IMR-90 (cell line): ENCODE measurements around the gene PHAF1. TPM values are rescaled to one million over a fixed set of nuclear protein-coding genes. Genes with fewer than 3 reads are reported as not detected.

ENCODE experiments used
- ATAC-seq: fragments of 200-7000 bp; cut with Tn5 transposase; 2 replicates; pipeline ENCODE4 v1.9.1; 2020; ENCODE audit warnings: low read depth, mild to moderate bottlenecking, moderate library complexity
- BruUV-seq: library from RNA; stranded (reverse); fragments of 400-500 nt; replicated peaks from 2 replicates; lab custom pipeline; 2021; lab: Mats Ljungman, UMichigan
- CTCF ChIA-PET: fragments of 300-600 bp; formaldehyde crosslinking; extraction: SDS; loops from one replicate; lab custom pipeline; 2021; ENCODE audit warnings: antibody characterized with exemption; lab: Yijun Ruan, JAX
- POLR2A ChIA-PET: fragments of 300-600 bp; sonication (Branson Sonifier 250); formaldehyde crosslinking; loops from one replicate; lab custom pipeline; 2022; ENCODE audit warnings: antibody characterized with exemption; ENCODE audit not compliant: unreplicated experiment; lab: Charles Lee
- DNase-seq: peaks from one replicate; pipeline ENCODE4 v3.0.0; 2013
- H2AFZ ChIP-seq: replicated peaks from 2 replicates; pipeline ENCODE3; 2013; ENCODE audit warnings: low read length, mild to moderate bottlenecking; ENCODE audit not compliant: poor library complexity
- H2AK5ac ChIP-seq: 2 replicates; pipeline ENCODE4 v1.6.1; 2013; ENCODE audit warnings: low read depth, low read length, inconsistent platforms
- H2AK9ac ChIP-seq: replicated peaks from 2 replicates; pipeline ENCODE3; 2013; ENCODE audit warnings: mild to moderate bottlenecking, low read depth, low read length, moderate library complexity; ENCODE audit not compliant: poor library complexity
- H2BK120ac ChIP-seq: 2 replicates; pipeline ENCODE4 v1.6.1; 2013; ENCODE audit warnings: low read depth, low read length, inconsistent platforms
- H2BK15ac ChIP-seq: 3 replicates; pipeline ENCODE4 v1.6.1; 2013; ENCODE audit warnings: low read depth, low read length, inconsistent platforms
- H2BK20ac ChIP-seq: 2 replicates; pipeline ENCODE4 v1.6.1; 2013; ENCODE audit warnings: low read depth, mild to moderate bottlenecking, inconsistent platforms, low read length, moderate library complexity
- H2BK5ac ChIP-seq: 2 replicates; pipeline ENCODE4 v1.6.1; 2013; ENCODE audit warnings: mild to moderate bottlenecking, low read depth, low read length, inconsistent platforms; ENCODE audit not compliant: poor library complexity, severe bottlenecking
- H3K14ac ChIP-seq: replicated peaks from 2 replicates; pipeline ENCODE4 v1.6.1; 2013; ENCODE audit warnings: low read depth, low read length, inconsistent platforms
- H3K18ac ChIP-seq: 2 replicates; pipeline ENCODE4 v1.6.1; 2013; ENCODE audit warnings: low read depth, low read length, control low read depth
- H3K23ac ChIP-seq: 2 replicates; pipeline ENCODE4 v1.6.1; 2013; ENCODE audit warnings: low read depth, low read length, inconsistent platforms
- H3K27ac ChIP-seq: 2 replicates; pipeline ENCODE4 v1.5.1; 2013; ENCODE audit warnings: mild to moderate bottlenecking, control low read depth, low read length; ENCODE audit not compliant: insufficient read depth
- H3K27me3 ChIP-seq: 2 replicates; pipeline ENCODE4 v1.6.1; 2013; ENCODE audit warnings: low read length; ENCODE audit not compliant: control insufficient read depth, insufficient read depth
- H3K36me3 ChIP-seq: 2 replicates; pipeline ENCODE4 v1.6.1; 2013; ENCODE audit warnings: low read length, mixed read lengths; ENCODE audit not compliant: control insufficient read depth, insufficient read depth
- H3K4ac ChIP-seq: 2 replicates; pipeline ENCODE4 v1.6.1; 2013; ENCODE audit warnings: low read depth, low read length, inconsistent platforms
- H3K4me1 ChIP-seq: 2 replicates; pipeline ENCODE4 v1.6.1; 2013; ENCODE audit warnings: low read length, mixed read lengths; ENCODE audit not compliant: control insufficient read depth, insufficient read depth
- H3K4me2 ChIP-seq: 2 replicates; pipeline ENCODE4 v1.6.1; 2013; ENCODE audit warnings: low read depth, mild to moderate bottlenecking, control low read depth, low read length, moderate library complexity
- H3K4me3 ChIP-seq: 2 replicates; pipeline ENCODE4 v1.5.1; 2013; ENCODE audit warnings: low read depth, mild to moderate bottlenecking, control low read depth, low read length, moderate library complexity; ENCODE audit not compliant: insufficient read depth
- H3K56ac ChIP-seq: 2 replicates; pipeline ENCODE4 v1.6.1; 2013; ENCODE audit warnings: low read length, inconsistent platforms; ENCODE audit not compliant: insufficient read depth; ENCODE audit errors: extremely low read depth
- H3K79me1 ChIP-seq, 2 experiments: 2 replicates each; pipeline ENCODE4 v1.6.1; 2013; ENCODE audit warnings: low read length in 2 of 2, inconsistent platforms in 1 of 2, low read depth in 1 of 2
- H3K9ac ChIP-seq: 2 replicates; pipeline ENCODE4 v1.6.1; 2013; ENCODE audit warnings: low read depth, low read length, control low read depth
- H3K9me1 ChIP-seq: 2 replicates; pipeline ENCODE4 v1.6.1; 2013; ENCODE audit warnings: low read length, inconsistent platforms; ENCODE audit not compliant: insufficient read depth
- H3K9me3 ChIP-seq: 2 replicates; pipeline ENCODE4 v1.6.1; 2013; ENCODE audit warnings: low read length; ENCODE audit not compliant: control insufficient read depth, insufficient read depth
- H4K20me1 ChIP-seq: 2 replicates; pipeline ENCODE4 v1.6.1; 2013; ENCODE audit warnings: low read length, inconsistent platforms; ENCODE audit not compliant: insufficient read depth
- H4K5ac ChIP-seq: 2 replicates; pipeline ENCODE4 v1.6.1; 2013; ENCODE audit warnings: mild to moderate bottlenecking, low read depth, low read length, control low read depth
- H4K8ac ChIP-seq, 2 experiments: 2 replicates each; pipeline ENCODE4 v1.6.1; 2013; ENCODE audit warnings: low read depth in 2 of 2, low read length in 2 of 2, control low read depth in 1 of 2, inconsistent platforms in 1 of 2
- H4K91ac ChIP-seq: 2 replicates; pipeline ENCODE4 v1.6.1; 2013; ENCODE audit warnings: low read depth, low read length, inconsistent platforms; ENCODE audit not compliant: insufficient read depth
- BHLHE40 ChIP-seq: fragments of 150-350 bp; IDR thresholded peaks from 2 replicates; pipeline ENCODE4 v1.6.1; 2016; ENCODE audit warnings: mild to moderate bottlenecking, low read depth, low read length
- CEBPB ChIP-seq: IDR thresholded peaks from 2 replicates; pipeline ENCODE4 v1.6.1; 2012; ENCODE audit warnings: low read depth, low read length, improper control_type of control experiment
- CHD1 ChIP-seq: IDR thresholded peaks from 2 replicates; pipeline ENCODE4 v1.6.1; 2012; ENCODE audit warnings: low read depth, low read length, improper control_type of control experiment
- FOS ChIP-seq: fragments of 150-350 bp; IDR thresholded peaks from 2 replicates; pipeline ENCODE4 v1.6.1; 2016; ENCODE audit warnings: low read depth, low read length
- MAFK ChIP-seq: IDR thresholded peaks from 2 replicates; pipeline ENCODE4 v1.6.1; 2012; ENCODE audit warnings: low read depth, low read length, improper control_type of control experiment
- MAZ ChIP-seq: IDR thresholded peaks from 2 replicates; pipeline ENCODE4 v1.6.1; 2012; ENCODE audit warnings: low read depth, mild to moderate bottlenecking, low read length, improper control_type of control experiment, moderate library complexity, borderline replicate concordance
- MXI1 ChIP-seq: IDR thresholded peaks from 2 replicates; pipeline ENCODE4 v1.6.1; 2012; ENCODE audit warnings: low read depth, mild to moderate bottlenecking, low read length, moderate library complexity, borderline replicate concordance
- NFE2L2 ChIP-seq: fragments of 150-350 bp; IDR thresholded peaks from 2 replicates; pipeline ENCODE4 v1.6.1; 2016; ENCODE audit warnings: low read depth, mild to moderate bottlenecking, low read length
- POLR2A ChIP-seq: IDR thresholded peaks from 2 replicates; pipeline ENCODE4 v1.6.1; 2012; ENCODE audit warnings: mild to moderate bottlenecking, low read depth, low read length
- RAD21 ChIP-seq: IDR thresholded peaks from 2 replicates; pipeline ENCODE4 v1.6.1; 2012; ENCODE audit warnings: low read length, improper control_type of control experiment
- RCOR1 ChIP-seq: IDR thresholded peaks from 2 replicates; pipeline ENCODE4 v1.6.1; 2012; ENCODE audit warnings: mild to moderate bottlenecking, low read length, improper control_type of control experiment; ENCODE audit not compliant: insufficient replicate concordance
- RFX5 ChIP-seq: IDR thresholded peaks from 2 replicates; pipeline ENCODE4 v1.8.0; 2012; ENCODE audit warnings: low read depth, mild to moderate bottlenecking, low read length, moderate library complexity
- SMC3 ChIP-seq: fragments of 150-350 bp; IDR thresholded peaks from 2 replicates; pipeline ENCODE4 v1.6.1; 2016; ENCODE audit warnings: low read depth, mild to moderate bottlenecking, antibody characterized with exemption, low read length, moderate library complexity
- WGBS, 2 experiments: methylation state at CpG; one replicate each; pipeline versions ENCODE4 v1.1.5 to v1.1.7; 2013; ENCODE audit warnings: missing lambda C conversion rate in 2 of 2; ENCODE audit not compliant: insufficient read length in 1 of 2; ENCODE audit errors: extremely low coverage in 2 of 2; 5-methylcytosine and 5-hydroxymethylcytosine counted together
- dilution Hi-C: fragments of 300-500 bp; cut with HindIII; formaldehyde crosslinking; loops from one replicate; pipeline ENCODE4 v1.14.3; 2018; ENCODE audit warnings: low sequenced_read_pairs; ENCODE audit not compliant: unreplicated experiment
- in situ Hi-C: fragments of 300-500 bp; cut with MboI; formaldehyde crosslinking; loops from 3 replicates; pipeline ENCODE4 v1.14.3; 2019; ENCODE audit warnings: low sequenced_read_pairs, inconsistent platforms, mixed read lengths
- intact Hi-C: fragments of 100-400 bp; cut with micrococcal nuclease; formaldehyde crosslinking; loops from 2 replicates; pipeline ENCODE4 v1.10.0; 2022
- polyA plus RNA-seq, 3 experiments: library from polyadenylated mRNA; depleted of rRNA; stranded (reverse); fragments of >200 nt; gene quantifications; 2 replicates each; pipeline ENCODE4 v1.2.3, GENCODE V29; 2012; ENCODE audit warnings: low replicate concordance in 1 of 3
- total RNA-seq: library from RNA; depleted of rRNA; stranded (reverse); fragments of >200 nt; gene quantifications from 2 replicates; pipeline ENCODE4 v1.2.3, GENCODE V29; 2012
- TF ChIP-seq, protein P1 (sequence below): fragments of 150-350 bp; IDR thresholded peaks from 2 replicates; pipeline ENCODE4 v1.6.1; 2016; ENCODE audit warnings: low read depth, mild to moderate bottlenecking, low read length, moderate library complexity, borderline replicate concordance
- TF ChIP-seq, protein P2 (sequence below): conservative IDR thresholded peaks from 2 replicates; pipeline ENCODE4 v1.5.1; 2012; ENCODE audit warnings: mild to moderate bottlenecking, low read depth, low read length, improper control_type of control experiment
- TF ChIP-seq, protein P3 (sequence below): fragments of 150-350 bp; IDR thresholded peaks from 2 replicates; pipeline ENCODE4 v1.6.1; 2017; ENCODE audit warnings: mild to moderate bottlenecking, antibody characterized with exemption, low read length, low read depth

Gene PHAF1
- total and polyA plus RNA-seq, 2 of the 4 experiments (the other 2 are of a cell fraction): 14.0 to 19.8 TPM

DNA sequence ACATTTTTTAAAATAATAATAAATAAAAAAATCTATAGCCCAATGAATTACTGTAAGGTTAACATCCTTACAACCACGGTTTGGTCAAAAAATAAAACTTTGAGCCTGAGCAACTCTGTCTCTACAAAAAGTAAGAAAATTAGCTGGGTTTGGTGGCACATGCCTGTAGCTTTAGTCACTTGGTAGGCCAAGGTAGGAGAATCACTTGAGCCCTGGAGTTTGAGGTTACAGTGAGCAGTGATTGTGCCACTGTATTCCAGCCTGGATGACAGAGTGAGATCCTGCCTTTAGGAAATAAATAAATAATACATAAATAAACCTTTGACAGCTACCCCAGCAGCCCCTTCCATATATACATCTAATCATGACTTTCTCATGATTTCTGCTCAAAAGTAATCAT, 26.9 kb upstream of the PHAF1 start:
- no peak overlapping the region for H3K14ac ChIP-seq
- BruUV-seq: no TSS peak
- ChIA-PET CTCF (interaction anchor here (1.5 kb wide), 1 partner anchor 18 kb away, joined by 5 read pairs; no protein-coding TSS in a partner anchor), POLR2A (no interaction called here)
- peak; percentile 22 for DNase-seq
- no peak overlapping the region for H4K91ac ChIP-seq
- no peak overlapping the region for H3K18ac ChIP-seq
- no peak overlapping the region for H2AK9ac ChIP-seq
- no peak overlapping the region for H2BK5ac ChIP-seq
- H3K9me1 ChIP-seq: peaks cover 11% of the 10 kb centered on the region; the same call in 1 of the 2 replicates
- H3K36me3 ChIP-seq: peaks cover 7% of the 10 kb centered on the region
- no peak overlapping the region for H3K9ac ChIP-seq
- no CpG with 5 or more reads among the region's 1 CpG for WGBS, 2 experiments
- no peak overlapping the region for H3K4me2 ChIP-seq
- no peak overlapping the region for H4K8ac ChIP-seq
- H4K20me1 ChIP-seq: peaks cover 3% of the 10 kb centered on the region; the same call in 1 of the 2 replicates
- H3K27ac ChIP-seq: no peak overlapping the region
- no peak overlapping the region for H2BK120ac ChIP-seq
- no peak overlapping the region for H2AFZ ChIP-seq
- intact Hi-C loops (no loop called here), dilution Hi-C loops (no loop called here), in situ Hi-C loops (no loop called here)
- H3K4me1 ChIP-seq: peaks cover 7% of the 10 kb centered on the region; the same call in 1 of the 2 replicates
- no peak overlapping the region for H2BK15ac ChIP-seq
- no peak overlapping the region for H3K56ac ChIP-seq
- H2BK20ac ChIP-seq: no peak overlapping the region
- H3K27me3 ChIP-seq: no peaks in the 10 kb centered on the region
- H3K4me3 ChIP-seq: no peak overlapping the region
- H3K4ac ChIP-seq: no peak overlapping the region
- no peak overlapping the region for H3K23ac ChIP-seq
- H4K5ac ChIP-seq: no peak overlapping the region
- peaks cover 15 to 57% of the 10 kb centered on the region in 2 experiments for H3K79me1 ChIP-seq
- no peak; the same call in 1 of the 2 replicates for ATAC-seq
- no peak overlapping the region for H2AK5ac ChIP-seq
- H3K9me3 ChIP-seq: no peaks in the 10 kb centered on the region
- no peak for TF ChIP-seq CHD1
- no peak for TF ChIP-seq SMC3
- no peak for TF ChIP-seq MAFK
- no peak for TF ChIP-seq RFX5
- TF ChIP-seq, protein P1, sequence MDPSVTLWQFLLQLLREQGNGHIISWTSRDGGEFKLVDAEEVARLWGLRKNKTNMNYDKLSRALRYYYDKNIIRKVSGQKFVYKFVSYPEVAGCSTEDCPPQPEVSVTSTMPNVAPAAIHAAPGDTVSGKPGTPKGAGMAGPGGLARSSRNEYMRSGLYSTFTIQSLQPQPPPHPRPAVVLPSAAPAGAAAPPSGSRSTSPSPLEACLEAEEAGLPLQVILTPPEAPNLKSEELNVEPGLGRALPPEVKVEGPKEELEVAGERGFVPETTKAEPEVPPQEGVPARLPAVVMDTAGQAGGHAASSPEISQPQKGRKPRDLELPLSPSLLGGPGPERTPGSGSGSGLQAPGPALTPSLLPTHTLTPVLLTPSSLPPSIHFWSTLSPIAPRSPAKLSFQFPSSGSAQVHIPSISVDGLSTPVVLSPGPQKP: no peak
- no peak for TF ChIP-seq CEBPB
- TF ChIP-seq, protein P2, sequence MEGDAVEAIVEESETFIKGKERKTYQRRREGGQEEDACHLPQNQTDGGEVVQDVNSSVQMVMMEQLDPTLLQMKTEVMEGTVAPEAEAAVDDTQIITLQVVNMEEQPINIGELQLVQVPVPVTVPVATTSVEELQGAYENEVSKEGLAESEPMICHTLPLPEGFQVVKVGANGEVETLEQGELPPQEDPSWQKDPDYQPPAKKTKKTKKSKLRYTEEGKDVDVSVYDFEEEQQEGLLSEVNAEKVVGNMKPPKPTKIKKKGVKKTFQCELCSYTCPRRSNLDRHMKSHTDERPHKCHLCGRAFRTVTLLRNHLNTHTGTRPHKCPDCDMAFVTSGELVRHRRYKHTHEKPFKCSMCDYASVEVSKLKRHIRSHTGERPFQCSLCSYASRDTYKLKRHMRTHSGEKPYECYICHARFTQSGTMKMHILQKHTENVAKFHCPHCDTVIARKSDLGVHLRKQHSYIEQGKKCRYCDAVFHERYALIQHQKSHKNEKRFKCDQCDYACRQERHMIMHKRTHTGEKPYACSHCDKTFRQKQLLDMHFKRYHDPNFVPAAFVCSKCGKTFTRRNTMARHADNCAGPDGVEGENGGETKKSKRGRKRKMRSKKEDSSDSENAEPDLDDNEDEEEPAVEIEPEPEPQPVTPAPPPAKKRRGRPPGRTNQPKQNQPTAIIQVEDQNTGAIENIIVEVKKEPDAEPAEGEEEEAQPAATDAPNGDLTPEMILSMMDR: no peak
- no peak for TF ChIP-seq FOS
- TF ChIP-seq, protein P3, sequence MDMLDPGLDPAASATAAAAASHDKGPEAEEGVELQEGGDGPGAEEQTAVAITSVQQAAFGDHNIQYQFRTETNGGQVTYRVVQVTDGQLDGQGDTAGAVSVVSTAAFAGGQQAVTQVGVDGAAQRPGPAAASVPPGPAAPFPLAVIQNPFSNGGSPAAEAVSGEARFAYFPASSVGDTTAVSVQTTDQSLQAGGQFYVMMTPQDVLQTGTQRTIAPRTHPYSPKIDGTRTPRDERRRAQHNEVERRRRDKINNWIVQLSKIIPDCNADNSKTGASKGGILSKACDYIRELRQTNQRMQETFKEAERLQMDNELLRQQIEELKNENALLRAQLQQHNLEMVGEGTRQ: no peak
- TF ChIP-seq MAZ: no peak
- no peak for TF ChIP-seq MXI1
- no peak for TF ChIP-seq RCOR1
- no peak for TF ChIP-seq NFE2L2
- TF ChIP-seq RAD21: no peak
- TF ChIP-seq BHLHE40: no peak
- no peak for TF ChIP-seq POLR2A
